Neuronal stem cell (in vitro differentiated cells): Measurements from ENCODE around the gene VEGFB.

Experiments
- DNase-seq: peaks from one replicate; pipeline ENCODE4 v3.0.0-alpha.2; 2013; ENCODE audit warnings: low spot score
- H2AFZ ChIP-seq: one replicate; pipeline ENCODE4 v1.6.1; 2013; ENCODE audit warnings: mild to moderate bottlenecking, low read length, inconsistent platforms
- H2AK5ac ChIP-seq: 2 replicates; pipeline ENCODE4 v1.6.1; 2013; ENCODE audit warnings: low read depth, mild to moderate bottlenecking, inconsistent platforms, low read length, moderate library complexity, mixed read lengths
- H2BK120ac ChIP-seq: 2 replicates; pipeline ENCODE4 v1.6.1; 2013; ENCODE audit warnings: low read depth, mild to moderate bottlenecking, inconsistent platforms, low read length, moderate library complexity, mixed read lengths
- H2BK12ac ChIP-seq: one replicate; pipeline ENCODE4 v1.6.1; 2013; ENCODE audit warnings: low read length, inconsistent platforms
- H2BK15ac ChIP-seq: 2 replicates; pipeline ENCODE4 v1.6.1; 2013; ENCODE audit warnings: mild to moderate bottlenecking, low read length, inconsistent platforms, mixed read lengths
- H2BK5ac ChIP-seq: one replicate; pipeline ENCODE4 v1.6.1; 2013; ENCODE audit warnings: inconsistent platforms, mild to moderate bottlenecking, low read length, moderate library complexity
- H3K14ac ChIP-seq: one replicate; pipeline ENCODE4 v1.6.1; 2013; ENCODE audit warnings: low read length, inconsistent platforms
- H3K18ac ChIP-seq: 2 replicates; pipeline ENCODE4 v1.6.1; 2013; ENCODE audit warnings: low read length, inconsistent platforms
- H3K23ac ChIP-seq: 2 replicates; pipeline ENCODE4 v1.6.1; 2013; ENCODE audit warnings: low read depth, mild to moderate bottlenecking, mixed read lengths, low read length, inconsistent platforms; ENCODE audit not compliant: poor library complexity
- H3K27ac ChIP-seq: replicated peaks from 3 replicates; pipeline ENCODE4 v1.5.1; 2013; ENCODE audit warnings: low read length, inconsistent platforms
- H3K27me3 ChIP-seq, 3 experiments: 2 replicates each; pipeline ENCODE4 v1.6.1; 2013; ENCODE audit warnings: low read length in 3 of 3, mild to moderate bottlenecking in 2 of 3, inconsistent platforms in 1 of 3, low read depth in 1 of 3, mixed read lengths in 1 of 3, moderate library complexity in 1 of 3; ENCODE audit not compliant: control insufficient read depth in 3 of 3, insufficient read depth in 3 of 3
- H3K36me3 ChIP-seq, 2 donors: replicated peaks in 1 of 2; 2 replicates each; pipeline ENCODE4 v1.6.1; 2013; ENCODE audit warnings: low read length in 2 of 2; ENCODE audit not compliant: control insufficient read depth in 2 of 2, insufficient read depth in 2 of 2
- H3K4ac ChIP-seq: 2 replicates; pipeline ENCODE4 v1.6.1; 2013; ENCODE audit warnings: inconsistent platforms, mild to moderate bottlenecking, low read length, moderate library complexity
- H3K4me1 ChIP-seq, 2 donors: 1 replicate in 1 of 2; 2 replicates in 1 of 2; pipeline ENCODE4 v1.6.1; 2013; ENCODE audit warnings: low read length in 2 of 2, low read depth in 1 of 2; ENCODE audit not compliant: control insufficient read depth in 2 of 2, insufficient read depth in 1 of 2
- H3K4me2 ChIP-seq: one replicate; pipeline ENCODE4 v1.6.1; 2013; ENCODE audit warnings: mild to moderate bottlenecking, low read length, inconsistent platforms; ENCODE audit not compliant: insufficient read depth, poor library complexity, severe bottlenecking
- H3K4me3 ChIP-seq, 2 donors: 2 replicates each; pipeline ENCODE4 v1.5.1; 2013; ENCODE audit warnings: low read length in 2 of 2, mild to moderate bottlenecking in 2 of 2, inconsistent platforms in 1 of 2, moderate library complexity in 1 of 2
- H3K79me1 ChIP-seq: one replicate; pipeline ENCODE4 v1.6.1; 2013; ENCODE audit warnings: low read depth, mild to moderate bottlenecking, inconsistent platforms, low read length, moderate library complexity
- H3K9ac ChIP-seq: one replicate; pipeline ENCODE4 v1.6.1; 2013; ENCODE audit warnings: mild to moderate bottlenecking, low read depth, low read length, inconsistent platforms; ENCODE audit not compliant: poor library complexity
- H3K9me3 ChIP-seq, 2 donors: replicated peaks in 1 of 2; 2 replicates each; pipeline versions ENCODE3 to v1.6.1; 2013; ENCODE audit warnings: low read length in 2 of 2, mild to moderate bottlenecking in 2 of 2, inconsistent platforms in 1 of 2, low read depth in 1 of 2, mixed read lengths in 1 of 2, moderate library complexity in 1 of 2; ENCODE audit not compliant: control insufficient read depth in 2 of 2, insufficient read depth in 1 of 2
- H4K8ac ChIP-seq: one replicate; pipeline ENCODE4 v1.6.1; 2013; ENCODE audit warnings: low read depth, mild to moderate bottlenecking, inconsistent platforms, low read length, moderate library complexity
- H4K91ac ChIP-seq: one replicate; pipeline ENCODE4 v1.6.1; 2013; ENCODE audit warnings: low read length, low read depth, mild to moderate bottlenecking, inconsistent platforms; ENCODE audit not compliant: poor library complexity
- WGBS, 2 donors: extraction: QIAGEN DNeasy Blood & Tissue Kit; methylation state at CpG; one replicate each; pipeline ENCODE4 v1.1.7; 2013; ENCODE audit warnings: missing lambda C conversion rate in 2 of 2, mixed read lengths in 1 of 2; ENCODE audit not compliant: insufficient read length in 2 of 2, insufficient replicate concordance in 1 of 2; ENCODE audit errors: extremely low coverage in 2 of 2; 5-methylcytosine and 5-hydroxymethylcytosine counted together

Gene VEGFB

GRCh38 chr11:64284962-64285884 lies 50.8 kb downstream of the VEGFB start, which contains the start of gene GPR137:
Gene GPR137, plus strand, starts transcription at chr11:64285848. Its CDS starts 677 bp downstream, at chr11:64286525.
- Histone ChIP-seq H2AFZ (peak within 1 kb of the TSS; percentile 99), H2AK5ac (peak within 1 kb of the TSS; percentile 98), H2BK12ac (no peak within 1 kb of the TSS), H3K4me1 (peaks cover 3 to 9% of the 10 kb centered on the region in 2 donors), H4K91ac (no peak within 1 kb of the TSS), H3K14ac (peak within 1 kb of the TSS; percentile 44), H3K4ac (no peak within 1 kb of the TSS), H3K79me1 (peaks cover 6% of the 10 kb centered on the region), H3K23ac (peak within 1 kb of the TSS; percentile 85), H3K27ac (peak within 1 kb of the TSS; percentile 61), H4K8ac (peak within 1 kb of the TSS; percentile 82), H3K9ac (peak within 1 kb of the TSS; percentile 90), H2BK5ac (no peak within 1 kb of the TSS), H3K18ac (peak within 1 kb of the TSS; percentile 98), H3K4me2 (peak within 1 kb of the TSS; percentile 100), H3K36me3 (peaks cover 2 to 18% of the 10 kb centered on the region in 2 donors), H3K9me3 (no peaks in the 10 kb centered on the region), H2BK120ac (no peak within 1 kb of the TSS), H3K27me3 (peaks cover 1 to 11% (median 10%) of the 10 kb centered on the region in 3 experiments), H2BK15ac (peak within 1 kb of the TSS; percentile 49), H3K4me3 (peak within 1 kb of the TSS; percentile 68 to 91)
- no CpG with 5 or more reads among the region's 102 CpGs for WGBS, 2 donors
- DNase-seq: peak; percentile 82

GRCh38 chr11:64285885-64286800 lies 51.8 kb downstream of the VEGFB start:
- H3K4me1 ChIP-seq: peaks cover 3 to 9% of the 10 kb centered on the region in 2 donors
- peaks cover 6% of the 10 kb centered on the region for H3K79me1 ChIP-seq
- no peak overlapping the region for H2BK5ac ChIP-seq
- H3K4me3 ChIP-seq: peak overlapping the region; percentile 68 to 91
- H3K9ac ChIP-seq: peak overlapping the region; percentile 75
- H2BK15ac ChIP-seq: peak overlapping the region; percentile 37
- H3K4me2 ChIP-seq: peak overlapping the region; percentile 81
- peak overlapping the region; percentile 84 for H3K18ac ChIP-seq
- peaks cover 8 to 20% (median 19%) of the 10 kb centered on the region in 3 experiments for H3K27me3 ChIP-seq
- H3K23ac ChIP-seq: peak overlapping the region; percentile 73
- no peak for DNase-seq
- peak overlapping the region; percentile 98 for H2AK5ac ChIP-seq
- H3K4ac ChIP-seq: no peak overlapping the region
- H3K14ac ChIP-seq: peak overlapping the region; percentile 17
- H2BK12ac ChIP-seq: no peak overlapping the region
- H2AFZ ChIP-seq: peak overlapping the region; percentile 99
- peak overlapping the region; percentile 48 for H4K8ac ChIP-seq
- no peak overlapping the region for H4K91ac ChIP-seq
- H3K9me3 ChIP-seq: no peaks in the 10 kb centered on the region
- no CpG with 5 or more reads among the region's 40 CpGs for WGBS, 2 donors
- no peak overlapping the region for H2BK120ac ChIP-seq
- no peak overlapping the region for H3K27ac ChIP-seq
- H3K36me3 ChIP-seq: peaks cover 2 to 16% of the 10 kb centered on the region in 2 donors

GRCh38 chr11:64286801-64287159 lies 52.4 kb downstream of the VEGFB start:
- no peak overlapping the region for H3K4me3 ChIP-seq
- WGBS, 2 donors: no CpG with 5 or more reads among the region's 9 CpGs

More at GRCh38 chr11:64286801-64287159, 52.4 kb downstream of the VEGFB start:
- Histone ChIP-seq H3K18ac (no peak overlapping the region), H3K9me3 (no peaks in the 10 kb centered on the region), H3K4me2 (peak overlapping the region; percentile 18), H2AK5ac (peak overlapping the region; percentile 98), H2BK12ac (no peak overlapping the region), H2BK15ac (peak overlapping the region; percentile 37), H2BK120ac (no peak overlapping the region), H3K9ac (peak overlapping the region; percentile 75), H3K4me1 (peaks cover 5 to 9% of the 10 kb centered on the region in 2 donors), H2BK5ac (no peak overlapping the region), H3K36me3 (peaks cover 2 to 12% of the 10 kb centered on the region in 2 donors), H3K27me3 (peaks cover 14 to 26% (median 25%) of the 10 kb centered on the region in 3 experiments), H4K91ac (no peak overlapping the region), H3K23ac (no peak overlapping the region), H3K79me1 (peaks cover 6% of the 10 kb centered on the region), H4K8ac (no peak overlapping the region), H3K14ac (peak overlapping the region; percentile 17), H2AFZ (no peak overlapping the region), H3K27ac (no peak overlapping the region), H3K4ac (no peak overlapping the region)
- DNase-seq: no peak
